ENCODE data around the gene SIK3. TPM values are rescaled to one million over a fixed set of nuclear protein-coding genes. Genes with fewer than 3 reads are reported as not detected.

SIK3 gene
- total RNA-seq, 4 donors from 2014 or later = 31.7 to 56.1 (median 45.3) TPM

DNA sequence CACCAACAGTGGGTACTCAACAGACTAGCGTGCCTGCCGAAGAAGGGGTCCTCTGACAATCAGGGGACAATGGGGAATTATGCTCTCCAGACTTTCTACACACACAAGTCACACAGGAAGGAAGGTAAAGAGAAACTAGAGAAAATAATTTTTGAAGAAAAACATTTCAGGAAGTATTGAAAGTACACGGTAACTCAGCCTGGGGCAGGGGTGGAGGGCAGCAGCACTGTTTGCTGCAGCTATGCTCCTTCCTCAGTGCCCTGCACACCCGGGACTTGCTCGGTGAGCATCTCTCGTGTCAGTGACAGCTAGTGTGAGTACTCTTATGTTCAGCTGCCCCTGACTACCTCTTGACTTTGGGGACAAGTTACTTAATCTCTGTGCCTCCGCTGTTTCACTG, 242.8 kb downstream of the SIK3 start:
- no peak overlapping the region for H3K27ac ChIP-seq
- peaks cover 0 to 88% of the 10 kb centered on the region in 2 donors for H3K36me3 ChIP-seq
- peaks cover 0 to 21% (median 0%) of the 10 kb centered on the region in 3 donors for H3K4me1 ChIP-seq
- 95 to 96% methylated on average over 5 to 6 of the region's 7 CpGs for WGBS, 2 donors (ENCODE audit: low coverage in 1 of 2)
- ATAC-seq = no peak
- no peaks in the 10 kb centered on the region for H3K27me3 ChIP-seq
- no peaks in the 10 kb centered on the region for H3K9me3 ChIP-seq
- TF ChIP-seq POLR2A (IDR thresholded peaks at IDR 0.05) = no peak
- H3K4me3 ChIP-seq = no peak overlapping the region

DNA sequence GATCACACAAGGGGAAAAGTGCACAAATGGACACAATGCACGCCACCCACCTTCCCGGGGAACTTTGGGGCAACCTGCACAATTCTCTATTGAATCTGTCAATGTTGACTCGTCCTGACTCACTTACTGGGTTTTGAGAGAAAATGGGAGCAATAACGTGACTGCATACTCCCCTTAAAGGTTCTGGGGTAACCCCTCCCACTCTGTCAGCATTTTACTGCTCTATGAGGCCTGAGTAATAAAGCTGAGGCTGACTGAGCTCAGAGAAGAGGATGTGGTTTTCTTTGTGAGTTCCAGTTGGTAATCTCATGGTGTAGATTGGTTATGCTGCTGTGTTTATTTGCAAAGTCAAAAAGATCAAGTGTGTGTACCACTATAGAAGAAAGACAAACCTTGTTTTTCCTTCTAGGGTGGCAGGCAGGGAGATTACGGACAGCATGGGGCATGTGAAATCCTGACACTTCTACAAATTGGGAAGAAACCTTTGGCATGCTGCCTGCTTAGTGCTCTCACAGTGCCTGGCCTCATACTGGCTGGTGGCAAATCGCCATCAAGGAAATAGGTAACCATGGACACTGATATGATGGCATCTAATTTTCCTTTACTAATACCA, 244.7 kb downstream of the SIK3 start:
- H3K36me3 ChIP-seq = peaks cover 0 to 81% of the 10 kb centered on the region in 2 donors
- TF ChIP-seq POLR2A (IDR thresholded peaks at IDR 0.05) (no peak), POLR2AphosphoS5 (IDR thresholded peaks at IDR 0.05) (no peak), EP300 (IDR thresholded peaks at IDR 0.05) (no peak)
- TF ChIP-seq, protein P1, sequence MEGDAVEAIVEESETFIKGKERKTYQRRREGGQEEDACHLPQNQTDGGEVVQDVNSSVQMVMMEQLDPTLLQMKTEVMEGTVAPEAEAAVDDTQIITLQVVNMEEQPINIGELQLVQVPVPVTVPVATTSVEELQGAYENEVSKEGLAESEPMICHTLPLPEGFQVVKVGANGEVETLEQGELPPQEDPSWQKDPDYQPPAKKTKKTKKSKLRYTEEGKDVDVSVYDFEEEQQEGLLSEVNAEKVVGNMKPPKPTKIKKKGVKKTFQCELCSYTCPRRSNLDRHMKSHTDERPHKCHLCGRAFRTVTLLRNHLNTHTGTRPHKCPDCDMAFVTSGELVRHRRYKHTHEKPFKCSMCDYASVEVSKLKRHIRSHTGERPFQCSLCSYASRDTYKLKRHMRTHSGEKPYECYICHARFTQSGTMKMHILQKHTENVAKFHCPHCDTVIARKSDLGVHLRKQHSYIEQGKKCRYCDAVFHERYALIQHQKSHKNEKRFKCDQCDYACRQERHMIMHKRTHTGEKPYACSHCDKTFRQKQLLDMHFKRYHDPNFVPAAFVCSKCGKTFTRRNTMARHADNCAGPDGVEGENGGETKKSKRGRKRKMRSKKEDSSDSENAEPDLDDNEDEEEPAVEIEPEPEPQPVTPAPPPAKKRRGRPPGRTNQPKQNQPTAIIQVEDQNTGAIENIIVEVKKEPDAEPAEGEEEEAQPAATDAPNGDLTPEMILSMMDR (IDR thresholded peaks at IDR 0.05) = no peak
- no peak overlapping the region for H3K4me3 ChIP-seq
- H3K4me1 ChIP-seq = peaks cover 0 to 21% (median 0%) of the 10 kb centered on the region in 3 donors
- H3K9me3 ChIP-seq = no peaks in the 10 kb centered on the region
- WGBS, 2 donors (ENCODE audit: low coverage in 1 of 2) = 74 to 86% methylated on average over 5 to 6 of the region's 6 CpGs
- no peaks in the 10 kb centered on the region for H3K27me3 ChIP-seq
- H3K27ac ChIP-seq = no peak overlapping the region
- no peak for ATAC-seq

DNA sequence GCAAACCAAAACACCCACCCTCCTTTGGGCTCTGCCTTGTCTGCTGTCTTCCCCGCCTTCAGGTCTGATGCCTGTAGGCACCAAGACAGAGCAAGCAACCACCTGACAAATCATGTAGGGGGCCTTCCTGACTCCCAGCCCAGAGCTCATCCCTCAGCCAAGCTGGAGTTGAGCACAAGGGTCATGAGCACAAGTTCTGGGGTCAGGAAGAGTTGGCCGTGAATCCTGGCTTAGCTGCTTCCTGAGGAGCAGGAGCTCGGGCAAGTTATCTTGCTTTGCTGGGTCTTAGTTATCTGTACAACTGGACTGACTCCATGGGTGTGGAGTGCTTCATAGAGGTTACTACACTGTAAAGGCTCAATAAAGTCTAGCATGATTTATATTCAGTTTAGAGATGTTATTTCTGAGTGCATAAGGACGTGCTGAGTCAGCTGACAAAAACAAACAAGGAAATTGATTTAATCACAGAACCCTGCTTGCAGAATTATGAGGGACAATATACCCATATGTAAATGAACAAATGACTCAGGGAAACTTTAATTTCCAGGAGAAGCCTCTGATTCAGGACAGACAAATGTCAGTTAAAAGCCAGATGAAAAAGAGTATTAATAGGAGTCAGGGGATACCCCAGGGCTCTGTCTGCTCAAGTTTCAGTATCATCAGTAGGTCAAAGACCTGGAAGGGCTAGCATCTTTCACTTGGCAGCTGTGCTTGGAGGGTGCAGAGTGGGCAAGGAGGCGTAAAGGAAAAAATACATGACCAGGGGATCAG, 245.8 kb downstream of the SIK3 start:
- Histone ChIP-seq H3K27me3 (no peaks in the 10 kb centered on the region), H3K4me1 (peaks cover 0 to 21% (median 0%) of the 10 kb centered on the region in 3 donors), H3K27ac (no peak overlapping the region), H3K9me3 (no peaks in the 10 kb centered on the region), H3K4me3 (no peak overlapping the region), H3K36me3 (peaks cover 0 to 81% of the 10 kb centered on the region in 2 donors)
- no peak for TF ChIP-seq EP300 (IDR thresholded peaks at IDR 0.05)
- TF ChIP-seq POLR2AphosphoS5 (IDR thresholded peaks at IDR 0.05) = no peak
- TF ChIP-seq, protein P1 (IDR thresholded peaks at IDR 0.05) = no peak
- TF ChIP-seq POLR2A (IDR thresholded peaks at IDR 0.05) = no peak
- no peak for ATAC-seq
- 36 to 62% methylated on average over 2 to 5 of the region's 5 CpGs for WGBS, 2 donors (ENCODE audit: low coverage in 1 of 2)

DNA sequence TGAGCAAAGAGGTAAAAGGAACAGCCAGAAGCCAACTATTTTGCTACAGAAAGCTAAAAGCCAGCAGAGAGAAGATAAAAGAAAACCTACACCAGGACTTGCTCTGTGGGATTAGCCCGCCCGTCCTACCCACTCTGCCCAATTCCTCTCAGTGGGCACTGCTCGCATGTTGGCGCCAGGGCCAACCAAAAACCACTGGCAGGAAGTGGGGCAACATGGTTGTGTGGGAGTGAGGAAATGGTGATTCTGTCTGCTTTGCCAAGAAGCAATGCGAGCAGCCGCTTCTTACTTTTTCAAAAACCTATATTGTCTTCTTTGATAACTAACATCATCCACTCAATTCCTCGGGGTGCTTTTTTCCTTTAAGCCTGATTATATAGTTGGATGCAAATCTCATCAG, 246.6 kb downstream of the SIK3 start:
- Histone ChIP-seq H3K27ac (no peak overlapping the region), H3K9me3 (no peaks in the 10 kb centered on the region), H3K4me1 (peaks cover 0 to 21% (median 0%) of the 10 kb centered on the region in 3 donors), H3K36me3 (peaks cover 0 to 81% of the 10 kb centered on the region in 2 donors), H3K4me3 (no peak overlapping the region), H3K27me3 (no peaks in the 10 kb centered on the region)
- TF ChIP-seq, protein P1 (IDR thresholded peaks at IDR 0.05) = no peak
- TF ChIP-seq EP300 (IDR thresholded peaks at IDR 0.05) (no peak), POLR2A (IDR thresholded peaks at IDR 0.05) (no peak), POLR2AphosphoS5 (IDR thresholded peaks at IDR 0.05) (no peak)
- WGBS, 2 donors (ENCODE audit: low coverage in 1 of 2) = 78 to 81% methylated on average over 7 of the region's 7 CpGs
- ATAC-seq = peak; percentile 39

DNA sequence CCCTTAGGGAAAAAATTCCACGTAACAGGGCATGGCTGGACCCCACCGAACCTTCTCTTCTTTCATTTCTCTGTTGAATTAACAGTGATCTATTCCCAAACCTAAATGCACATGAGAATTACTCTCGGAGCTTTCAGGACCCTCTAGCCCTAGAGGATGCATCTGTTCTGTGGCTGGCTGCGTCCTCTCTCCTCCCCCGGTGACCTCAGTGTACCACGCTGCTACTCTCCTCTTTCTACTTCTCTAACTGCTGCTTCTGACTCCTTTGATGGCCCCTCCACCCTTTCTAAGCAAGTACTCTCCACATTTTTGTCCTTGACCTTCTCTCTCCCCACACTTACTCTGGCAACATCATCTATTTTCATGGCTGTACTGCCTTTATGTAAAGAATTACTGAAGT, 248.7 kb downstream of the SIK3 start:
- ATAC-seq = no peak
- no peak overlapping the region for H3K4me3 ChIP-seq
- peaks cover 0 to 21% (median 0%) of the 10 kb centered on the region in 3 donors for H3K4me1 ChIP-seq
- H3K36me3 ChIP-seq = peaks cover 0 to 82% of the 10 kb centered on the region in 2 donors
- WGBS, 2 donors (ENCODE audit: low coverage in 1 of 2) = 86 to 94% methylated on average over 3 to 6 of the region's 6 CpGs
- H3K27me3 ChIP-seq = no peaks in the 10 kb centered on the region
- no peaks in the 10 kb centered on the region for H3K9me3 ChIP-seq
- H3K27ac ChIP-seq = no peak overlapping the region
- TF ChIP-seq POLR2AphosphoS5 (IDR thresholded peaks at IDR 0.05) (no peak), POLR2A (IDR thresholded peaks at IDR 0.05) (no peak), EP300 (IDR thresholded peaks at IDR 0.05) (no peak)
- TF ChIP-seq, protein P1 (IDR thresholded peaks at IDR 0.05) = no peak

Data from gastroesophageal sphincter (tissue), 4 donors.